Adrenal gland (tissue), 12 donors: Measurements from ENCODE around the gene NOL6. TPM values are rescaled to one million over a fixed set of nuclear protein-coding genes. Genes with fewer than 3 reads are reported as not detected.

Source experiments
- DNase-seq, 7 donors: peaks; one replicate each; pipeline ENCODE4 v3.0.0-alpha.2; 2019 to 2020
- H3K27ac ChIP-seq, 5 donors: fragments of 200-600 bp; sonication (generic) in 4 of 5; 1 replicate in 3 of 5; 2 replicates in 2 of 5; pipeline versions ENCODE4 v1.5.1 to v1.8.0; 2016 to 2020; ENCODE audit warnings: mild to moderate bottlenecking in 1 of 5
- H3K27me3 ChIP-seq: fragments of 200-600 bp; 2 replicates; pipeline ENCODE4 v1.8.0; 2021
- H3K36me3 ChIP-seq, 2 donors: fragments of 200-600 bp; replicated peaks in 1 of 2; 1 replicate in 1 of 2; 2 replicates in 1 of 2; pipeline versions ENCODE4 v1.5.1 to v1.8.0; 2018 to 2022
- H3K4me1 ChIP-seq, 2 donors: fragments of 200-600 bp; replicated peaks in 1 of 2; 1 replicate in 1 of 2; 2 replicates in 1 of 2; pipeline versions ENCODE4 v1.5.1 to v1.8.0; 2018 to 2021
- H3K4me3 ChIP-seq, 4 donors: fragments of 200-600 bp; sonication (generic) in 3 of 4; one replicate each; pipeline ENCODE4 v1.5.1; 2016 to 2018
- H3K9me3 ChIP-seq, 3 donors: fragments of 200-600 bp; sonication (generic) in 1 of 3; replicated peaks in 1 of 3; 1 replicate in 2 of 3; 2 replicates in 1 of 3; pipeline versions ENCODE4 v1.5.1 to v1.8.0; 2016 to 2021
- CTCF ChIP-seq, 6 experiments: fragments of 450-650 bp in 4 of 6; fragments of 200-600 bp in 2 of 6; sonication (generic) in 1 of 6; IDR thresholded peaks; 1 replicate in 5 of 6; 2 replicates in 1 of 6; pipeline versions ENCODE4 v1.5.1 to v1.8.0; 2016 to 2021; ENCODE audit warnings: antibody characterized with exemption in 6 of 6, mild to moderate bottlenecking in 2 of 6, moderate library complexity in 1 of 6
- POLR2A ChIP-seq, 2 donors: fragments of 450-650 bp; IDR thresholded peaks; one replicate each; pipeline ENCODE4 v1.6.1; 2017; ENCODE audit warnings: antibody characterized with exemption in 2 of 2, mild to moderate bottlenecking in 2 of 2, moderate library complexity in 1 of 2
- WGBS, 4 donors: extraction: QIAGEN DNeasy Blood & Tissue Kit in 2 of 4; methylation state at CpG; one replicate each; pipeline versions ENCODE4 v1.1.5 to v1.1.7; 2013 to 2017; 5-methylcytosine and 5-hydroxymethylcytosine counted together
- intact Hi-C, 2 donors: fragments of 100-400 bp; cut with DNase I; formaldehyde crosslinking; loops; one replicate each; pipeline versions ENCODE4 v1.14.1 to v1.15.0; 2022 to 2023
- polyA plus RNA-seq, 3 donors: library from polyadenylated mRNA; stranded (reverse); fragments of 200-250 nt in 2 of 3; fragments of 350-450 nt in 1 of 3; fragmentation: Illumina TruSeq in 1 of 3; extraction: RNeasy Lipid Tissue Mini Kit (QIAGEN cat#74804) in 1 of 3; gene quantifications; one replicate each; pipeline ENCODE4 v1.2.3, GENCODE V29; 2013 to 2014
- total RNA-seq, 9 donors: library from RNA; depleted of rRNA in 4 of 9; stranded (reverse); fragments of >200 nt in 4 of 9; fragments of 120-200 nt in 1 of 9; fragmentation: NEBNext Ultra II Directional in 1 of 9; extraction: Animal tissue kit (Norgen Biotek cat#: 25700) in 1 of 9; gene quantifications; one replicate each; pipeline versions ENCODE4 v1.1.0 to v1.2.4, GENCODE V29; 2013 to 2023
- donor health status: healthy with polysubstance abuse.
- donor health status: Bipolar disorder and iron deficiency.
- donor health status: DM: yes; HTN: yes; CAD: no.
- donor health status: DM: no; HTN: no; CAD: no.
- donor health status: DM: no; HTN: no; CAD: no.
- donor health status: DM: yes; HTN: yes; CAD: no.

The NOL6 gene
- total and polyA plus RNA-seq, 12 donors: 17.0 to 45.7 (median 28.9) TPM

GRCh38 chr9:33442125-33442524 is 31.6 kb downstream of the NOL6 start:
- TF ChIP-seq POLR2A (IDR thresholded peaks at IDR 0.05): no peak
- no peak for TF ChIP-seq CTCF (IDR thresholded peaks at IDR 0.05)
- H3K27me3 ChIP-seq: no peaks in the 10 kb centered on the region
- intact Hi-C loops: no loop called here
- 92 to 97% (median 94%) methylated on average over 6 to 15 of the region's 15 CpGs for WGBS, 4 donors
- no peak overlapping the region for H3K27ac ChIP-seq
- no peaks in the 10 kb centered on the region for H3K9me3 ChIP-seq
- H3K4me1 ChIP-seq: peaks cover 3 to 5% of the 10 kb centered on the region in 2 donors
- DNase-seq: no peak
- no peaks in the 10 kb centered on the region for H3K36me3 ChIP-seq
- no peak overlapping the region for H3K4me3 ChIP-seq

DNA sequence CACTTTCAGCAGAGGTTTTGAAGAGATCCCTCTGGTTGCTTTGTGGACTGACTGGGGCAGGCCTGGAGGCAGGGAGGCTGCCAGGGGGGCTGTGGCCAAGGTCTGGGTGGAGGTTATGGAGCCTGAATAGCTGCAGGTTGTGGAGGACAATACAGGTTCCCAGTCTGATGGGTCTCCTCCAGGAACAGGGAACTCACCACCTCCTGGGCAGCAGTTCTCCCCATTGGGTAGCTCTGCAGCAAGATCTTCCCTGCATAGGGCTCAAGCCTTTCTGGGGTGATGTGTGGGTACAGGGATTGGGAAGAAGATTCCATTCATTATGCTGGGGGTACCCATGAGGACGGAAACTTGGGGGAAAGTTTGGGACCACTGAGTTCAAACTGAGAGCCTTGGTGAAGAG is 33.1 kb downstream of the NOL6 start:
- 91 to 100% (median 100%) methylated on average over 1 of the region's 1 CpG; no CpG with 5 or more reads in 1 of the 4 donors for WGBS, 4 donors
- no peaks in the 10 kb centered on the region for H3K36me3 ChIP-seq
- intact Hi-C loops: no loop called here
- no peaks in the 10 kb centered on the region for H3K4me1 ChIP-seq
- no peak for DNase-seq
- TF ChIP-seq CTCF (IDR thresholded peaks at IDR 0.05): no peak
- TF ChIP-seq POLR2A (IDR thresholded peaks at IDR 0.05): no peak
- no peak overlapping the region for H3K4me3 ChIP-seq
- no peak overlapping the region for H3K27ac ChIP-seq
- no peaks in the 10 kb centered on the region for H3K27me3 ChIP-seq
- H3K9me3 ChIP-seq: no peaks in the 10 kb centered on the region

DNA sequence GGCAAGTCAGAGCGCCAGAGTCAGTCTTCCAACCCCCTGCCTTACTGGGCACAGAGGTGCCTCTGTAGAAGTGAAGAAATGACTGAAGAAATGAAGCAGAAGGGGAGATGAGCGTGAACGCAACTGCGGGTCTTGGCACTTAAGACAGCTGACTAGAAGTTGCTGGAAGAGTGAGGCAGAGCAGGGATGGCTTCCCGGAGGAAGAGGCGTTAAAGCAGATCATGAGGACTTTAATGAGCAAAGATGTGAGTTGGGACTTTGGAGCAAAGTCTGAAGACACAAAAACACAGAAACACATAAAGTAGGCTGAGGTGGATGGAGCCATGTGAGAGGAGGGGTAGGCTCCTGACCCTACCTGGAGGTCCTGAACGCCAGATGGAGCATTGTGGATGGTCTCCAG is 33.5 kb downstream of the NOL6 start:
- intact Hi-C loops: no loop called here
- H3K27ac ChIP-seq: no peak overlapping the region
- TF ChIP-seq CTCF (IDR thresholded peaks at IDR 0.05) (no peak), POLR2A (IDR thresholded peaks at IDR 0.05) (no peak)
- WGBS, 4 donors: 92 to 96% (median 94%) methylated on average over 7 of the region's 7 CpGs
- no peak overlapping the region for H3K4me3 ChIP-seq
- H3K9me3 ChIP-seq: no peaks in the 10 kb centered on the region
- no peaks in the 10 kb centered on the region for H3K27me3 ChIP-seq
- no peaks in the 10 kb centered on the region for H3K36me3 ChIP-seq
- no peak for DNase-seq
- no peaks in the 10 kb centered on the region for H3K4me1 ChIP-seq

GRCh38 chr9:33439731-33440130 is 34.0 kb downstream of the NOL6 start:
- Histone ChIP-seq H3K27me3 (no peaks in the 10 kb centered on the region), H3K4me3 (no peak overlapping the region), H3K9me3 (no peaks in the 10 kb centered on the region), H3K4me1 (no peaks in the 10 kb centered on the region), H3K36me3 (no peaks in the 10 kb centered on the region), H3K27ac (no peak overlapping the region)
- TF ChIP-seq POLR2A (IDR thresholded peaks at IDR 0.05) (no peak), CTCF (IDR thresholded peaks at IDR 0.05) (no peak)
- DNase-seq: no peak
- intact Hi-C loops: no loop called here
- WGBS, 4 donors: 59 to 77% (median 67%) methylated on average over 4 to 6 of the region's 6 CpGs
